ENCODE data around the gene TMEM108.
"Not testable (repeated sequence)": the region's sequence is repeated elsewhere in the genome, so short reads cannot be mapped to it uniquely, and the experiment has no call there.

Gene TMEM108

DNA sequence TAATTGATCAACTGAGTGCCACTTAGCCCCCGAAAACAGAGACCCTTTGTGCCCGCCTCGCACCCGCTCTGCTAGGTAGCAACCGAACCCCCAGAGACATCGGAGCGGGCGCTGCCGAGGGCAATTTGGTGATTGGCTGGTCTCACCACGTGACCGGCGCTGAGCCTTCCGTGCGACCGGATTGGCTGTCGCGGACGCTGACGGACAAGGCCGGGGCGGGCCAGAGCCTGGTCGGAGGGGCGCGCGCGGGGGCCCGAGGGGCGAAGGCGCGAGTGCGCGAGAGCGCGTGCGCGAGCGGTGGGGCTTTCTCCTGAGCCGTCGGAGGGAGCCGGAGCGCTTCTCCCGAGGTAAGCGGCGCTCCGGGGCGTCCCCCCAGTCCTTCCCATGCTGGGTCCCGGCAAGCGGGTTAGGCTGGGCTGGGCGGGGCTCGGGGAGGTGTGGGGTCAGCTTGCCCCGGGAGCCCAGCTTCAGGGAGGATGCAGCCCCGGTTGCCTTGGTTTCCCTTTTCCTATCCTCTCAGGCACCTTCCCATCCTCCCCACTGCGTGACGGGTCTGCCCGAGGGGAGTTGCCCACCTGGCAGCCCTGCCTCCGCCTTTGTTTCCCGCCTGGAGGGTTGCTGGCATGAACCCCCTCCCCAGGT is at the start of gene TMEM108:
Gene TMEM108 (plus strand): TSS at position 303 of the 642 bp plus-strand sequence.
- DNase-seq = no peak

DNA sequence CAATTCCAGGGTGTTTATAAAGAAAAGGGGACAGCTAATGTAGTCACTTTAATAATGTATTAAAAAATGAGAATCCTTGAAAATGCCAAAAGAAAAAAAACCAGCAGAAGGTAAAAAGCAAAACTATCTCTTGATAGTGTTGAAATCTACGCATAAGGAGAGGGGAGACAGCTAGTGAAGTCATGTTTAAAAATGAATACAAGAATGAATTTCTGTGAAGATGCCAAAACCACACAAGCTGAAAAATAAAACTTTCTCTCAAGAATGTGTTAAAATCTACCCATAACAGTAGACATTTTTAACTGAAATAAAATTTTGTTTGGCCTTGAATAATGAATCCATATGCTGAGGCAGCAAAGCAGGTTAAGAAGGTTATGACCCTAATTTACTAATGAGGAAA is 42.2 kb upstream of the TMEM108 start:
- no peak for DNase-seq

DNA sequence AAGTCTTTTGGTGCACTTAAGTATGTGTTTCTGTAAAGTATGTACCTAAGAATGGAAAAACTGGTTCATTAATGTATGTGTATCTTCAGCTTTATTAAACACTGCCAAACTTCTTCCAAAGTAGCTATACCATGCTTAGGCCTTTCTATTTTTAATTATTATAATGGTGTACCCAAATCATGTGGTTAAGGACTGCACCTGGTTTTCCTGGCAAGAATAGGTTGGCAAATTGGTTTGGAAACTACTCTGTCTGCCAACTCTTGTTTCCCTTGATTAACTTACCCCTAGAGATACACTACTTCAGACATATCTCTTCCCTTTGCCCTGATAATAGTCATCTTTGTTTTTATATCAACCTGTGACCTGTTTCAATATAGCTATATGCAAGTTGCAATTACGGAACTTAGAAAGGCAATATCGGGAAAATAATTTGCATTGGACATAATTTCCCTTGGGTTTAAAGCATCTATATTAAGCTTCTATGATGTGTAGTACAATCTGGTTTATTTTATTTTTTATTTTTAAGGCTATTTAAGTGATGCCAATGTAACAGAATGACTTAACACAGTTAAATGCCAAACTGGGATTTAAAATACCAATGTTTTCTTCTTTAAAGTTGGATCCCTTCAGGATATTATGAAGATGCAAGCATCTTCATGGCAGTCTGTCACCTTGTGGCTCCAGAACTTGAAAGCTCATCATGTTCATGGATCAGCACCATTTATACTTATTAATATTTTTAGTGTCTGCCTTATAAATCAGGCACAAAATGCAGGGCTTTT is 40.6 kb upstream of the TMEM108 start:
- DNase-seq = no peak

DNA sequence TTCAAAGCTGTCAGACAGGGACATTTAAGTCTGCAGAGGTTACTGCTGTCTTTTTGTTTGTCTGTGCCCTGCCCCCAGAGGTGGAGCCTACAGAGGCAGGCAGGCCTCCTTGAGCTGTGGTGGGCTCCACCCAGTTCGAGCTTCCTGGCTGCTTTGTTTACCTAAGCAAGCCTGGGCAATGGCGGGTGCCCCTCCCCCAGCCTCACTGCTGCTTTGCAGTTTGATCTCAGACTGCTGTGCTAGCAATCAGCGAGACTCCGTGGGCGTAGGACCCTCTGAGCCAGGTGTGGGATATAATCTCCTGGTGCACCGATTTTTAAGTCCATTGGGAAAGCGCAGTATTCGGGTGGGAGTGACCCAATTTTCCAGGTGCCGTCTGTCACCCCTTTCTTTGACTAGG is 33.2 kb upstream of the TMEM108 start:
- not testable (repeated sequence) for DNase-seq

DNA sequence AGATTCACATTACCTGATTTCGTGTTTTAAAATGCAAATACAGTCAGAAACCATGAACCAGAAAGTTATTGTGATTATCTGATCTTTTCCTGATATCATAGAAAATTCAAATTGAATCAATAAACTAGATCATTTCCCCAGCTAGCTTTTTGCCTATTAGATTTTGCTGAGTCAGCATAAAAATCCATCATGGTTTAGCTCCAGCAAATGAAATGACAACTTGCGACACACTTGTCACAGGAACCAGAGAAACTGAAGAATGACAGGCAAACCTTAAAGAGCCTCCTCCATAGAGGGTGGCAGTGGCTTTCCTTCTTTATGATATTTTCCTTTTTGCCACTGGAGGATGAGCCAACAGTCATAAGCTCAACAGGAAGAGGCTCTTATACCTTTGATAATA is 30.6 kb upstream of the TMEM108 start:
- no peak for DNase-seq

DNA sequence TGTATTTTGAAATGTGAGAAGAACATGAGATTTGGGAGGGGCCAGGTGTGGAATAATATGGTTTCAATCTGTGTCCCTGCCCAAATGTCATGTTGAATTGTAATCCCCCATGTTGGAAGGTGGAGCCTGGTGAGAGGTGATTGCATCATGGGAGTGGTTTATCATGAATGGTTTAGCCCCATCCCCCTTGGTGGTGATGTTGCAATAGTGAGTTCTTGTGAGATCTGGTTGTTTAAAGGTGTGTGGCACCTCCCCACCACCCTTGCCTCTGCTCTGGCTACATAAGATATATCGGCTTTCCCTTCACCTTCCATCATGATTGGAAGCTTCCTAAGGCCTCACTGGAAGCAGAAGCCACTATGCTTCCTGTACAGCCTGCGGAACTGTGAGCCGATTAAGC is 23.9 kb upstream of the TMEM108 start:
- no peak for DNase-seq

DNA sequence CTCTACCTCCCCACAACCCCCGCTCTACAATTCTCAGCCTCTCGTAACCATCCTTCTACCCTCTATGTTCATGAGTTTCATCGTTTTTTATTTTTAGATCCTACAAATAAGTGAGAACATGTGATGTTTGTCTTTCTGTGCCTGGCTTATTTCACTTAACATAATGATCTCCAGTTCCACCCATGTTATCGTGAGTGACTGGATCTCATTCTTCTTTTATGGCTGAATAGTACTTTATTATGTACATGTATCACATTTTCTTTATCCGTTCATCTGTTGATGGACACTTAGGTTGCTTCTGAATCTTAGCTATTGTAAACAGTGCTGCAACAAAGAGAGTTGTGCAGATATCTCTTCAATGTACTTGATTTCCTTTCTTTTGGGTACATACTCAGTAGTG is 22.6 kb upstream of the TMEM108 start:
- not testable (repeated sequence) for DNase-seq

DNA sequence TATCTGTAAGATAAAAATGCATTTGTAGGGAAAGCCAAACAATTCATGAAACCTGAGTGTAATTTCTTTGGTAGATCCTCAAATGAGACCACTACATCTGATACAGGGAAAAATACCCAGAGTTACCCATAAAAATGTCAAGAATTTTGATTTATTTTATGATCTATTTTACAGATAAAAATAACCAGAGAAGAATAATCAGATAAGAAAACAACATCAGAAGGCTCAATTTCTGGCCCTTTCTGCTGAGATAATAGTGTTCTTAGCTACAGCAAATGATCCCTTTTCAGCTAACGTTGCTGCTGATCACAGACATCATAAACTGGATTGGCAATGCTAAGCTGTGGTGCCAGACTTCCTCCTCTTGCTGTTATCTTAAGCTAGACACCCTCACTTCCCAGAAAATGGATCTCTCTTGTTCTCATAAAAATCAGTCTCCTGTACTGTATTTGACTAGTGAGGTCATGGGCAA is 21.3 kb upstream of the TMEM108 start:
- no peak for DNase-seq

DNA sequence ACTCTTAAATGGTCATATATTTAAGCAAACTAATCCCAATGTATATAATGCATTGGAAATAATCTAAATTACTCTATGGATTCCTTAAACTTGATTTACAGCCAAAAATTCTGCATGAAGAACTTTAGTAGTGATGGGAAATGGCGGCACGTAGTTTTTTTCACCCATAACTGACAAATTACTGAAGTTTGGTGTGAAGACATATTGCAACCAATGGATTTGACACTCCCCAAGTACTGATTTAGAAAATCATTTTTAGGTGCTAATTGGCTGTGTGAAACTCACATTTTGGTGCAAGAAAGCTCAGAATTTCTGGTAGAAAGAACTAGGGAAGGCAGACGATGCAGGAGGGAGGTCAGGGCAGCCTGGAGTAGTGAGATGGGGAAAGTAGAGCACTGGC is 19.3 kb upstream of the TMEM108 start:
- no peak for DNase-seq

DNA sequence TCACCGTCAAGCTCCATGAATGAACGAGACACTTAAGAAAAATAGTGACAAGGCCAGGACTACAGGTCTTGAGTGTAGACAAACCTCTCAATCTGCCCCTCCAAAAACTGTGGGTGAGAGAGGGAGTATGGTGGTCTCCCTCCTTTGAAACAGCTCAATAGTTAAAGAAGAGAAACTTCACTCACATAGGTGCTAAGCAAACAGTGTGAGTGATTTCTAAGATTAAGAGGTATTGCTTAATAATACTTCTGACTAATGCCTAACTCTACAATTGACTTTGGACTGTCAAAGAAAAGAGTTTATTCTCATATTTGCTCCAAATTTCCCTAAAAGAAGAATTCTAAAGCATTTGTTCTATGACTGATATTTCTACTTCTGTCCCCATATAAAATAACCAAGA is 17.0 kb upstream of the TMEM108 start:
- no peak for DNase-seq

DNA sequence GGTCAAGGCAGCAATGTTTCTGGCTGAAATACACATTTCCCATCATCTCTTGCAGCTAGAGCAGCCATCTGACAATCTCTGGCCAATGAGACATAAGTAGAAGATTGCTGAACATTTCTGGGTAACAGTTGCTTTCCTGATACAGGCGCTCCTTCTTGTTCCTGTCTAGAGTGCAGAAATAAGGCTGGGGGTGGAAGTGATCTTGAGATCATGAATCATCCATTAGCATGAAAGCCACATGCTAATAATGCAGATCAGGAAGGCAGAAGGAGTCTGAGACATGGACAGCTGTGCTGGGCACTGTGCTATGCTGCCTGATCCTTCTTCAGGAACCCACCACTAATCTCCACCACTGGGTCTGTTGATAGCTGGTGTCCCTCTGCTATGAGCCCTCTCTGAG is 14.8 kb upstream of the TMEM108 start:
- DNase-seq = no peak

DNA sequence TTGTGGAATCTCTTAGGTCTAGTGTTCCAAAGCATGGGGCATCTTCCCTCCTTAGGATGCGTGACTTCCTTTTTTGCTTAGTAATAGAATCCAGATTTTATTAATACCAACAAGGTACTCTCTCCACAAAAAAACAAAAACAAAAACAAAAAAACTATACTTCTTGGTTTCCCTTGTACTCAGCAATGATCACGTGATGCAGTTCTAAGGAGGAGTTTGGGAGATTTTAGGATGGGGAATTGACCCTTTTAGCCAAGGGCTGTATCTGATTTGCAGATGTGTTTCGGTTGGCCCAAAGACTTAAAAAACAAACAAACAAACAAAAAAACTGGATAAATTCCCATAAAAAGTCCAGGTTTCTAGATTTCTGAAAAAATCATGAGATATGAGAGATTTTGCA is 12.6 kb upstream of the TMEM108 start:
- no peak for DNase-seq

DNA sequence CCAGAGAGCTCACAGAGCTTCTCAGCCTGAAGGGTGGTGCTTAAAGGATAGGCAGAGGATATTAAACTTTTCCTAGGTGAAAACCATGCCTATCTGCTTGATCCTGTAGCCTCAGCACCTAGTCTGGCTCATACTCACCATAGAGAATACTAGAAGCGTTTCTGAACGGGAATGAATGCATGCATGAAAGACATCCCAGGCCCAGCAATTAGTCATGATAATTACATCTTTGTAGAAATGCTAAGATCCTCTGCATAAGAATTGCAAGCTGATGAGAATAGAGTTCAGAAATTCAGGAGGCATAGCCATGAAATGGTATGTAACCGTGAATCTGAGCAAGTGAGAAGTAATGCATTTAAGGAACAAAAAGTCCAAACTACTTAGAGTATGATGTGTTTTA is 5.9 kb upstream of the TMEM108 start:
- no peak for DNase-seq

DNA sequence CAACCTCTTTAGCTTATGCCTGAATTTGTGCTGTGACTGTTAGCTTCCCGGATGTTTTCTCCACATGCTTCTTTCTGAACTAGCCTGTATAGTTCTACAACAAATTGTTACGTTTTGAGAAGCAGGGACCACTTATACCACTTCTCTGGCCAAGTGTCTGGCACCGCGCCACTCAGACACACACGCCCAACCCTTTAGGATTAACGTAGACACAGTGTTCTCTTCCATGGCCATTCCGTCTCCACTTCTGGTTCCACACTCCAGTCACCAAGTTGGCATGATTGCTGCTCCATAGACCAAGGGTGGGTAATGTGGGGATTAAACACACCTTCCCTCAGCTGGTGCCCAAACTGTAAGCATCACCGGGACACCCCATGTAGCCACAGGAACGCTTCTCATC is 755 bp upstream of the TMEM108 start:
- no peak for DNase-seq

DNA sequence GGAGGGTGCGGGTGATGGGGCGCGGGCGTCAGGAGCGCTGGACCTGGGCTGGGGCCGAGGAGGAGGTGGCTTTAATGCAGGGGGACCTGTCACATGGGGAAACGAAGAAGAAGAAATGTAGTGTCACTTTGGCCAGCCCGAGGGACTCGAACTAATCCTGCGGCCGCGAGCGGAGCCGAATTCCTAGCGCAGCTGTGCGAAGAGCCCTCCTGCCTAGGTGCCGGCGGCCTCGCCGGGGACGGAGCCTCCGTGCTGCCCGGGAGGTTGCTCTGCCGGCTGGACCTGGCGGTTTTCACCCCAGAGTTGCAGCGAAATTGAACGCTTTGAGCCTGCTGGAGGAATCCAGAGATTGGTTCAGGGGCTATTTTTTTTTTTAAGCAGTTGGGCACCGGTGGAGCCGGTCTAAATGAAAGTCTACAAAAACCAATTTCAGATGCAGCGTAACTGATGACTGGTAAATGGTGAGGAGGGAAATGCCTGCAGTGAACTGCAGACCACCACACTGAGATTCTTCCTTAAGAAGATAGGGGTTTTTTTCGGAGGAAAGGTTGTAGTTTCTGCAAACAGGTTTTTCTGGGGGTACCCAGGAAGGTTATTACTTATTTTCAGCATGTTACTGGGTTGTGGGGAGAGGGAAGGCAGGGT is 662 bp downstream of the TMEM108 start:
- DNase-seq = no peak

DNA sequence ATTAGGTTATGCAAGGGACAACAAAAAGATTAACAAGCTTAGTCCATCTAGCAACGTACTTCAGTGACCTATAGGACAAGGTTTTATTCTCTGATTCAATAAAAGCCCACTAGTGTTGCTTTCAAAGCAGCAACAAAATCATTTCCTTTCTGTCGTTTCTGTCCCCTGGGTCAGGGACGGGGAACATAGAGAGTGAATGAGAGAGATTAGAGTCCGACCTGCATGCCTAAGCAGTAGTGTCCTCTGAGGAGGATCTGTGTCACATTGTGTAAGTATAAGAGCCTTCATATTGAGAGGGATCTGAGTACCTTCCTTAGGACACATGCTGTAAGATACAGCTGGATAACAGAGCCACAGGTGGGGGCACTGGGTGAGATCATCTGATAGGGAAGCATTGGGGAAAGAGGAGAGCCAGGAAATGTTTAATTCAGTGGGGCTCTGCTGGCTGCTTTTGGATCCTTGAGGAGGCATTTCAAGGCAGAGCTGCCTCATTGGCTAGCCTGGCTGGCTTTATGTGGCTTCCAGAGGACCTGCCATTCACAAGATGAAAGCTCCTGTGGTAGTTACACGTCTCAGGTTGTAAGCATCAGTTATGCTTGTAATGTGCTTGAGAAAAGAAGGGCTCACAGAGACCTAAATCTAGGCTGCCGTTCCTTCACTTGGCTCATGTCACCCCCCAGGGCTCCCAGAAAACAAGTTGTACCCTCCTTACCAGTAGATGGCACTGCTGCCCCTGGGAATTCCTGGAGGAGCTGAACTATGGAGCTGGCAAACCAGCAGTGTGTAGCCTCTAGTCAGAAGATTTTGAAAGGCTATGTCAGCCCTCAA is 2.7 kb downstream of the TMEM108 start:
- DNase-seq = no peak

DNA sequence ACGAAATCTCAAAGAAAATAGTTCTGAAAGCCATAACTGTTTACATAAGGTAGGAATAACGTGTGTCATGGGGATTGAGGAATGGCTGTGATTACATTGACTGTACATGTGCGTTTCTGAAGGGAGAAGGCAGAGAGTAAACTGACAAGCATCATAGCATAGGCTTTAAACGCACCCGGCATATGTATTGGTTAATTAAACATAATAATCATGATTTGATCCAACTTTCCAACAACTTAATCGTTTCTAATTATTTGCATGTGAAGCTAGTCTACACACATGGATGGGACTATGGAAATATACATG is 3.3 kb downstream of the TMEM108 start:
- no peak for DNase-seq

DNA sequence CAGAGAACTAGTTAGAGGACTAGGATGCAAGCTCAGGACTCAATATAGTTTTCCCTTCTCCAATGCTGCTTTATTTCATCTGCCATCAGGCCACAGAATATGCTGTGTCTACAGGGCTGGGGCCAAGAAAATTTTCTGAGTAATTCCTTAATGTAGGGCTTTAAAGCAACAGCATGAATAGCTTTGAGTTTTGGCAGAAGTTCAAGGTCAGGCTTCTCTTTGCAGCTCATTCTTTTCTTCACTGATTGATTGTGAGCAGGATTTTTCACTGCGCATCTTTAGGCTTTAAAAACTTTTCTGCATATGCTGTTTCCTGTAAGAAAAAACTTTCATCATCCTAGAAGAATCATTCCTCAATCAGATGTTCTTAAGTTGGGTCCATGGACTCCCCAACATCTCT is 4.6 kb downstream of the TMEM108 start:
- no peak for DNase-seq

DNA sequence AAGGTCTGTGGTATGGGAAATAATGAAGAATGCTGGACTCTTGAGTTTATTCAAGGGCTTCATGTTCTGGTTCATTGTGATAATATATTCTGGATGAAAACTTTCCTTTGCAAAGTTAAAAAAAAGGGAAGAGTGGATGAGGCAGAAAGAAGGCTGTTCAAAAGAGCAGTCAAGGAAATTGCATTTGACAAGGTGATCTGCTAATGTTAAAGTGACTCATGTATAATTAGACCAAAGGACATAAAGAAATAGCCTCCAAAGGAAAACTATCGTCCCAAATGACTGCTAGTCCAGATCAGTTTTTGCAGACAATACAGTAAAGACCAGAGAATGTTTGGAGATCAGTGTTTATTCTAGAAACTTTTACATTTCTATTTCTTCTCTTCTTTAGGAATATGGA is 9.8 kb downstream of the TMEM108 start:
- no peak for DNase-seq

DNA sequence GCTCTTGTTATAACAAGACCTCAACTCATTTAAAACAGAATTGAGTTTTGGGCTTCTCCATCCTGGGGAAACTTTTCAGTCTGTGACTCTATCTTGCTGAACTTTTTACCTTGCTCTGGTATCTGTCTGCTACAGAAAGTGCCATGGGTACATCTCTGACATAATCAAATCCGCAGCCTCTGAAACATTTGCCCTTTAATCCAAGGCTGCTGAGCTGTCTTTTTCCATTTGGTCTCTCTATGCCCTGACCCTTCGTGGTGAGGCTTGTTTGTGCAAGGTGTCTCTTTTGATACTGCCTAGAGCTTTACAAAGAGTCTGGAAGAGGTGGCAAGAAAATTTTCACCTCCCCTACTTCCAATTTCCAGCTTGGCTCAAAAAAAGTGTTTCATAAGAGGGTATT is 11.3 kb downstream of the TMEM108 start:
- DNase-seq = no peak

DNA sequence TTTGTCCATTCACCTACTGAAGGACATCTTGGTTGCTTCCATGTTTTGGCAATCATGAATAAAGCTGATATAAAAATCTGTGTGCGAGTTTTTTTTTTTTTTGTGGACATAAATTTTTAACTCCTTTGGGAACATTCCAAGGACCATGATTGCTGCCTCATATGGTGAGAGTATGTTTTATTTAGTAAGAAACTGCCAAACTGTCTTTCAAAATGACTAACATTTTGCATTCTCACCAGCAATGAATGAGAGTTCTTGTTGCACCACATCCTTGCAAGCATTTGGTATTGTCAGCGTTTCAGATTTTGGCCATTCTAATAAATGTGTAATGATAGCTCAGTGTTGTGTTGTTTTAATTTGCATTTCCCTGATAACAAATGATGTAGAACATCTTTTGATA is 12.7 kb downstream of the TMEM108 start:
- DNase-seq = no peak

DNA sequence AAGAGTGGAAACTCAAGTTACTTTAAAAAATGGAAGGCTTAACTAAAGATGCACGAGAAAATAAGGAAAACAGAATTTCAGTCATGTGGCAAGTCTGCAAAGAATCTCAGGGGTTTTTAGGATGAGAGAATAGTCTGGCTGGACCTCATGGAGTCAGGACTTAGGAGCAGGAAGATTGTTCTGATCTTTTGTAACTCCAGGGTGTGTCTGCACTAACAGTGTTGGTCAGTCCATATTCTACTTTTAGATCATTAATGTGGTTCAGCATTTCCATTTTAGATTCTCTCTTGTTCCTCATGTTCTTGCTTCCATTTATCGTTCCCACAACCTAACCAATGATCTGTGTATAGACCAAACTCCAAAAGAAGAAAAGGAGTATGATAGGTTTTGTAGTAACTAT is 15.3 kb downstream of the TMEM108 start:
- DNase-seq = no peak

DNA sequence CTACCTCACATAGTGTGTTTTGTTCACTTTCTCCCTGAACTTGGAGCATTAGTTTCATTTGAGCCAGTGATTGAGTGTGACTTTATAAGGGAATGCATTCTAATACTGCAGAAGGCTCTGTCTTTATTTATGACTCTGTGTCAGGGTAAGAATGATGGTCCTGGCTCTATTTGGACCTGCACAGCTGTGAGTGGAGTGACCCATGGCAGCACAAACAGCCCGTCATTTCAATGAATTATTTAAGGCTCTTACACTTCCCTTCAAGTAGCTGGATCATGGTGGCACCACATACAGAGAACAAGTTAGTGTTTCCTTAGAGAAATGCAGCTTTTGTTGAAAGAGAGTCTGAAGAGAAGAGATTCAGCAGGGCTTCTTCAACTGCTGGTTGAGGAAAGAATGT is 16.4 kb downstream of the TMEM108 start:
- DNase-seq = no peak

DNA sequence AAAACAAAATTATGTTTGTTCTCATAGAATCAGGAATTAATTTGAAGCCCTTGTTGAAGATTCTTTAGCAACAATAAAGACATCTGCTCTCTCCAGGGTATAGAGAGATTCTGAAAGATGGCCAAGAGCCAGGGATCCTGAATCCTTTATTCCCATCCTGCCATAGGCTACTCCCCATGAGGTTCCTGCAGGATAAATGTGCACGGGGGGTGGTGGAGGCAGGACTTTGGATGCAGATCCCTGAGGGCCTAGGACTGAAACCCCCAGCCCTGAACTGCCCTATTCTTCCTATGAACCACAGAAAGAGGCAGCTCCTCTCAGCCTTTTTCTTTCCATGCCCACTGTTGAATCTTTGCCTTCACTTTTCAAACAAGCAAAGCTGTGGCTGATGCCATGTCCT is 17.1 kb downstream of the TMEM108 start:
- no peak for DNase-seq
